ENCODE results near the gene ENOSF1. TPM values are rescaled to one million over a fixed set of nuclear protein-coding genes. Genes with fewer than 3 reads are reported as not detected.
A peak's percentile ranks its signal among the peaks of the same experiment; 100 is the strongest.

Gene ENOSF1
- total and polyA plus RNA-seq, 12 donors = 50.8 to 196 (median 93.7) TPM

DNA sequence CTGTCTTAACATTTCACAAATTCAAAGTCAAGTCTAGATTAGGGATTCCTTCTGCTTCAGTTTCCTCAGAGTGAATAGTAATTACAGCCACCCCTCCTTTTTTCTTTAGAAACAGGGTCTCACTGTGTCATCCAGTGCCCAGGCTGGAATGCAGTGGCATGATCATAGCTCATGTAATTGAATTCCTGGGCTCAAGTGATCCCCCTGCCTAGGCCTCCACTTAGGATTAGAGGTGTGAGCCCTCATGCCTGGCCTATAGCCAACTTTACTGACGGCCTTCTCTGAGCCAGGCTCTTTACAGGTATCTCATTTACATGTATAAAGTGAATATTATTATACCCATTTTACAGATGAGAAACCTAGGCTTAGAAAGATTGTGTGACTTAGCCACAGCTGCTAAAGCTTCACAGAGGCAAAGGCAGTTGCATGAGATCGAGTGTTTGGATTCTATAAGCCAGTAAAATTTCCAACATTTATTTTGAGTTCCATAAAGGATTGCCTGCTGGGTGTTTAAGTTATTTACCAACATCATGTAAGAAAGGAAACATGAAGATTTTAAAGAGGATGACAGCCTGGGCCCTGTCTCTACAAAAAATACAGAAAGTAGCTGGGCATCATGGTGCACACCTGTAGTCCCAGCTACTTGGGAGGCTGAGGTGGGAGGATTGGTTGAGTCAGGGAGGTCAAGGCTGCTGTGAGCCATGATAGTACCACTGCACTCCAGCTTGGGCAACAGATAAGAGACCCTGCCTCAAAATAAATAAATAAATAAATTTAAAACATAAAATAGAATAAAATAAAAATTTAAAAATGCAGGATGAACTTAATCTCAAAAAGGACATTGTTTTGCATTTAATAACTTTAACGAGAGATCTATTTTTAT lies 1.8 kb downstream of the ENOSF1 start:
- H3K27ac ChIP-seq = peak overlapping the region in 1 of 5 donors; percentile 92
- H3K4me3 ChIP-seq = peak overlapping the region in 2 of 4 donors; percentile 55 to 70
- peaks cover 0 to under 1% of the 10 kb centered on the region in 2 donors for H3K36me3 ChIP-seq (replicated peaks in 1 of 2)
- no peak for DNase-seq
- H3K9me3 ChIP-seq (replicated peaks in 1 of 3) = no peaks in the 10 kb centered on the region
- 73 to 79% (median 77%) methylated on average over 3 of the region's 3 CpGs for WGBS, 4 donors
- TF ChIP-seq POLR2A (IDR thresholded peaks at IDR 0.05) = no peak
- TF ChIP-seq, protein P1, sequence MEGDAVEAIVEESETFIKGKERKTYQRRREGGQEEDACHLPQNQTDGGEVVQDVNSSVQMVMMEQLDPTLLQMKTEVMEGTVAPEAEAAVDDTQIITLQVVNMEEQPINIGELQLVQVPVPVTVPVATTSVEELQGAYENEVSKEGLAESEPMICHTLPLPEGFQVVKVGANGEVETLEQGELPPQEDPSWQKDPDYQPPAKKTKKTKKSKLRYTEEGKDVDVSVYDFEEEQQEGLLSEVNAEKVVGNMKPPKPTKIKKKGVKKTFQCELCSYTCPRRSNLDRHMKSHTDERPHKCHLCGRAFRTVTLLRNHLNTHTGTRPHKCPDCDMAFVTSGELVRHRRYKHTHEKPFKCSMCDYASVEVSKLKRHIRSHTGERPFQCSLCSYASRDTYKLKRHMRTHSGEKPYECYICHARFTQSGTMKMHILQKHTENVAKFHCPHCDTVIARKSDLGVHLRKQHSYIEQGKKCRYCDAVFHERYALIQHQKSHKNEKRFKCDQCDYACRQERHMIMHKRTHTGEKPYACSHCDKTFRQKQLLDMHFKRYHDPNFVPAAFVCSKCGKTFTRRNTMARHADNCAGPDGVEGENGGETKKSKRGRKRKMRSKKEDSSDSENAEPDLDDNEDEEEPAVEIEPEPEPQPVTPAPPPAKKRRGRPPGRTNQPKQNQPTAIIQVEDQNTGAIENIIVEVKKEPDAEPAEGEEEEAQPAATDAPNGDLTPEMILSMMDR (IDR thresholded peaks at IDR 0.05) = no peak
- no peaks in the 10 kb centered on the region for H3K27me3 ChIP-seq
- peaks cover 0 to 3% of the 10 kb centered on the region in 2 donors for H3K4me1 ChIP-seq (replicated peaks in 1 of 2)
- intact Hi-C loops (cut with DNase I) = no loop called here

DNA sequence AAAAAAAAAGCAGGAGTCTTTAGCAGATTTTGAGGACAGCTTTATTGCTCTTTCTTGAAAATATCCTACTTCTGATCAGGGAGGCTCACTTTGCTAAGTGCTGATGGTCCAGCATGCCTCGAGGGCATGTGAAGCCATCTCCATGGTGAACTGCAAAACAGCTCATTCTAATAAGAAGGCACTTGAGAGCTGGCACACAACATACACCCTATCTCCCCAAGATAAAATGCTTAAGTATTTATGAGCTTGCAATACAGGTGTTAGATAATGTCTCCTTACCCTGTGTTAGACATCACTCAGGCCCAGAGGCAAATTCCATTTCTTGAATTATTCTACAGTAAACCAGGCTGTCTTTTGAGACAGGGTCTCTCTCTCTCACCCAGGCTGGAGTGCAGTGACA lies 2.7 kb downstream of the ENOSF1 start:
- Histone ChIP-seq H3K27ac (no peak overlapping the region), H3K36me3 (replicated peaks in 1 of 2) (peaks cover 0 to 9% of the 10 kb centered on the region in 2 donors), H3K4me3 (no peak overlapping the region), H3K4me1 (replicated peaks in 1 of 2) (peaks cover 0 to 3% of the 10 kb centered on the region in 2 donors), H3K27me3 (no peaks in the 10 kb centered on the region), H3K9me3 (replicated peaks in 1 of 3) (no peaks in the 10 kb centered on the region)
- intact Hi-C loops (cut with DNase I) = no loop called here
- WGBS, 4 donors = 82 to 94% (median 90%) methylated on average over 1 of the region's 1 CpG
- no peak for DNase-seq
- TF ChIP-seq POLR2A (IDR thresholded peaks at IDR 0.05) = no peak
- TF ChIP-seq, protein P1 (IDR thresholded peaks at IDR 0.05) = no peak

DNA sequence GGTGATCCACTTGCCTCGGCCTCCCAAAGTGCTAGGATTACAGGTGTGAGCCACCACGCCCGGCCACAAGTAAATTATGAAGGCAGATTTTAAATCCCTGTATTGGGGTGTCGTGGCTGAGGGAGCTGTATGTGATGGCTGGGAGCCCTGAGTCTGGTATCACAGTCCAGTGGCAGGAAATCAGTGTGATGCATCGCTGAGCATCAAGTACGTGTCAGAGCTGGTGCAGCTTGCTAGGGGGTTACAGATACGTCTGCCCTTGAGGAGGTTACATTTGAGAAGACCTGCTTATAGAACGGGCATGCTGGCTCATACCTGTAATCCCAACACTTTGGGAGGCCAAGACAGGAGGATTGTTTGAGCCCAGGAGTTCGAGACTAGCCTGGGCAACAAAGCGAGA lies 4.3 kb downstream of the ENOSF1 start:
- WGBS, 4 donors = 92 to 99% (median 97%) methylated on average over 6 to 10 of the region's 10 CpGs
- H3K27me3 ChIP-seq = no peaks in the 10 kb centered on the region
- intact Hi-C loops (cut with DNase I) = no loop called here
- TF ChIP-seq, protein P1 (IDR thresholded peaks at IDR 0.05) = no peak
- TF ChIP-seq POLR2A (IDR thresholded peaks at IDR 0.05) = no peak
- peaks cover 0 to 12% of the 10 kb centered on the region in 2 donors for H3K36me3 ChIP-seq (replicated peaks in 1 of 2)
- no peak overlapping the region for H3K27ac ChIP-seq
- H3K4me3 ChIP-seq = no peak overlapping the region
- no peaks in the 10 kb centered on the region for H3K9me3 ChIP-seq (replicated peaks in 1 of 3)
- no peak for DNase-seq
- peaks cover 4 to 7% of the 10 kb centered on the region in 2 donors for H3K4me1 ChIP-seq (replicated peaks in 1 of 2)

DNA sequence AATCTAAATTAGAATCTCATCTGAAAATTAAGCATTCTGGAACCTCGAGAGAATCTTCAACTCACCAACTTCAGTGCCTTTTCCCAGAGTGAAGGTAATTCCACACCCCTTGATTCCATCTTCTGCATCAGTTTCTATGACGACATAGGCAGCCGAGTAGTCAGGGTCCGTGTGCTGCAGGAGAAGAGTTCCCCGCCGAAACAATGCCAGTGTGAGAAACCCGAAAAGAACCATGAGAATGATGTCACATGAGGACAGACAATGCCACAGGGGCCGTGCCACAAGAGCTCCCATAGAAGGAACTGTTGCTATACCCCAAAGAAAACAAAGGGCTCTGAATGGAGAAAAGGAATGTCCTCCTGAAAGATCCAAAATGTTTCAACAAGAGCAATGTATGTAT lies 6.0 kb downstream of the ENOSF1 start:
- Histone ChIP-seq H3K36me3 (replicated peaks in 1 of 2) (peaks cover 0 to 12% of the 10 kb centered on the region in 2 donors), H3K4me1 (replicated peaks in 1 of 2) (peaks cover 6 to 16% of the 10 kb centered on the region in 2 donors), H3K4me3 (no peak overlapping the region), H3K27me3 (no peaks in the 10 kb centered on the region), H3K27ac (no peak overlapping the region), H3K9me3 (replicated peaks in 1 of 3) (no peaks in the 10 kb centered on the region)
- 85 to 95% (median 93%) methylated on average over 8 of the region's 8 CpGs for WGBS, 4 donors
- no peak for TF ChIP-seq POLR2A (IDR thresholded peaks at IDR 0.05)
- TF ChIP-seq, protein P1 (IDR thresholded peaks at IDR 0.05) = no peak
- no peak for DNase-seq
- intact Hi-C loops (cut with DNase I) = no loop called here
